Caco-2 (cell line): ENCODE results near the gene RNASE12. TPM values are rescaled to one million over a fixed set of nuclear protein-coding genes. Genes with fewer than 3 reads are reported as not detected.

Source experiments
- BruUV-seq: library from RNA; stranded (reverse); fragments of 400-500 nt; replicated peaks from 2 replicates; lab custom pipeline; 2021; lab: Mats Ljungman, UMichigan
- CTCF ChIA-PET: fragments of 300-600 bp; sonication (Branson Sonifier 250); formaldehyde crosslinking; loops from one replicate; lab custom pipeline; 2022; ENCODE audit warnings: antibody characterized with exemption; lab: Charles Lee
- POLR2A ChIA-PET: fragments of 300-600 bp; sonication (Branson Sonifier 250); formaldehyde crosslinking; loops from one replicate; lab custom pipeline; 2022; ENCODE audit warnings: antibody characterized with exemption; lab: Charles Lee
- DNase-seq, 2 experiments: peaks; one replicate each; pipeline versions ENCODE4 v3.0.0 to v3.0.0-alpha.2; 2020 to 2022
- H3K27me3 ChIP-seq: replicated peaks from 2 replicates; pipeline ENCODE4 v1.6.0; 2011; ENCODE audit warnings: low read length; ENCODE audit not compliant: control insufficient read depth, insufficient read depth
- H3K36me3 ChIP-seq: 2 replicates; pipeline ENCODE4 v1.5.1; 2011; ENCODE audit warnings: low read length; ENCODE audit not compliant: control insufficient read depth, insufficient read depth
- H3K4me1 ChIP-seq: fragments of 250-450 bp; sonication (Bioruptor Pico); 2 replicates; pipeline ENCODE4 v1.5.1; 2020; ENCODE audit warnings: mild to moderate bottlenecking
- H3K4me3 ChIP-seq: 2 replicates; pipeline ENCODE4 v1.5.1; 2011; ENCODE audit warnings: low read depth, mild to moderate bottlenecking, control low read depth, low read length
- H3K9me3 ChIP-seq: fragments of 250-450 bp; sonication (Bioruptor Pico); 2 replicates; pipeline ENCODE4 v1.5.1; 2020; ENCODE audit warnings: mild to moderate bottlenecking, moderate library complexity
- H3K27ac Mint-ChIP-seq: one replicate; pipeline ENCODE4 v1.8.0; 2022; ENCODE audit warnings: mixed read lengths; ENCODE audit not compliant: unreplicated experiment
- H3K27me3 Mint-ChIP-seq: one replicate; pipeline ENCODE4 v1.8.0; 2022; ENCODE audit warnings: mixed read lengths; ENCODE audit not compliant: insufficient read depth, unreplicated experiment
- H3K36me3 Mint-ChIP-seq: one replicate; pipeline ENCODE4 v1.8.0; 2022; ENCODE audit warnings: mild to moderate bottlenecking, mixed read lengths; ENCODE audit not compliant: insufficient read depth, unreplicated experiment
- H3K4me1 Mint-ChIP-seq: one replicate; pipeline ENCODE4 v1.8.0; 2022; ENCODE audit warnings: low read depth, mixed read lengths; ENCODE audit not compliant: unreplicated experiment
- H3K4me3 Mint-ChIP-seq: one replicate; pipeline ENCODE4 v1.8.0; 2022; ENCODE audit warnings: mild to moderate bottlenecking, moderate library complexity, mixed read lengths; ENCODE audit not compliant: unreplicated experiment
- H3K9me3 Mint-ChIP-seq: one replicate; pipeline ENCODE4 v1.8.0; 2022; ENCODE audit warnings: mixed read lengths; ENCODE audit not compliant: unreplicated experiment
- CTCF ChIP-seq, 2 experiments: fragments of 200-600 bp in 1 of 2; IDR thresholded peaks; 1 replicate in 1 of 2; 2 replicates in 1 of 2; pipeline versions ENCODE4 v1.5.1 to v1.8.0; 2011 to 2022; ENCODE audit warnings: antibody characterized with exemption in 1 of 2, control low read depth in 1 of 2, inconsistent platforms in 1 of 2, low read depth in 1 of 2, low read length in 1 of 2, mild to moderate bottlenecking in 1 of 2, moderate library complexity in 1 of 2; ENCODE audit not compliant: insufficient read depth in 1 of 2, severe bottlenecking in 1 of 2, unreplicated experiment in 1 of 2
- intact Hi-C: fragments of 100-400 bp; cut with micrococcal nuclease; formaldehyde crosslinking; loops from one replicate; pipeline ENCODE4 v1.10.0; 2022; ENCODE audit not compliant: unreplicated experiment
- total RNA-seq: library from RNA; stranded (reverse); gene quantifications from 2 replicates; pipeline ENCODE4 v1.2.3, GENCODE V29; 2022

Gene RNASE12
- total RNA-seq, 1 experiment from 2014 or later, result not detected

GRCh38 chr14:20563971-20564370 lies 27.2 kb downstream of the RNASE12 start:
- no peaks in the 10 kb centered on the region for H3K36me3 Mint-ChIP-seq
- DNase-seq, result no peak
- no peaks in the 10 kb centered on the region for H3K36me3 ChIP-seq
- H3K4me1 Mint-ChIP-seq, result no peaks in the 10 kb centered on the region
- H3K27ac Mint-ChIP-seq, result no peak overlapping the region
- H3K9me3 Mint-ChIP-seq, result no peaks in the 10 kb centered on the region
- CTCF ChIA-PET, result no interaction called here
- no peaks in the 10 kb centered on the region for H3K4me1 ChIP-seq
- H3K27me3 Mint-ChIP-seq, result peaks cover 3% of the 10 kb centered on the region
- no peak overlapping the region for H3K4me3 ChIP-seq
- H3K4me3 Mint-ChIP-seq, result no peak overlapping the region
- intact Hi-C loops, result no loop called here
- POLR2A ChIA-PET, result no interaction called here
- no peaks in the 10 kb centered on the region for H3K9me3 ChIP-seq
- H3K27me3 ChIP-seq, result no peaks in the 10 kb centered on the region
- TF ChIP-seq CTCF (IDR thresholded peaks at IDR 0.05; ENCODE audit: insufficient read depth in 1 of 2, low read depth in 1 of 2, low read length in 1 of 2, severe bottlenecking in 1 of 2, unreplicated experiment in 1 of 2), result no peak
- BruUV-seq, result no TSS peak

DNA sequence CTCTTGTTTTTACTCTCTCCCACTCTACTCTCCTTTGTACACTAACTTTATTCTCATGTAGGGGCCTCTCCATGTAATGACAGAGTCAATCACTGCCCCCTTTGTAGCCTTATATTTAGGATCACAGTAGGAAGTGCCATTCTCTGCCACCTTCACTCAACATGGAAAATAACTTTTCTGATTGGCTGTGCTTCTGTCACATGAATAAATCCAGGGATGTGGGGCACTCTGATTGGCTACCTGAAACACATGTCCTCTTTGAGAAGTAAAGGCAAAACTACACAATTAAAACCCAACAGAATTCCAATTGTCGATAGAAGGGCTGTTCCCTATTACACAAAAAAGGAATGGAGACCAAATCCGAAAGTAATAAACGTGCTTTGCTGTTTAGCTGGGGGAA lies 30.2 kb downstream of the RNASE12 start, which contains the start of gene RNASE9:
TSS of gene RNASE9 (minus strand) at position 87 of the 400 bp plus-strand sequence.
- Histone ChIP-seq H3K27me3 (no peaks in the 10 kb centered on the region), H3K4me3 (no peak within 1 kb of the TSS), H3K9me3 (no peaks in the 10 kb centered on the region), H3K36me3 (no peaks in the 10 kb centered on the region), H3K4me1 (peaks cover 5% of the 10 kb centered on the region)
- Mint-ChIP-seq H3K4me3 (no peak within 1 kb of the TSS), H3K27ac (no peak within 1 kb of the TSS), H3K9me3 (no peaks in the 10 kb centered on the region), H3K36me3 (no peaks in the 10 kb centered on the region), H3K4me1 (peaks cover 15% of the 10 kb centered on the region), H3K27me3 (no peaks in the 10 kb centered on the region)
- ChIA-PET POLR2A (no interaction called here), CTCF (no interaction called here)
- BruUV-seq, result no TSS peak
- intact Hi-C loops, result no loop called here
- no peak for TF ChIP-seq CTCF (IDR thresholded peaks at IDR 0.05; ENCODE audit: insufficient read depth in 1 of 2, low read depth in 1 of 2, low read length in 1 of 2, severe bottlenecking in 1 of 2, unreplicated experiment in 1 of 2)
- no peak for DNase-seq

- Histone ChIP-seq H3K9me3 (no peaks in the 10 kb centered on the region), H3K4me1 (peaks cover 5% of the 10 kb centered on the region), H3K4me3 (no peak overlapping the region), H3K36me3 (no peaks in the 10 kb centered on the region), H3K27me3 (no peaks in the 10 kb centered on the region; the same call in 1 of the 2 replicates)
- no peak overlapping the region for H3K4me3 Mint-ChIP-seq
- H3K9me3 Mint-ChIP-seq, result no peaks in the 10 kb centered on the region
- no peak for DNase-seq
- peaks cover 15% of the 10 kb centered on the region for H3K4me1 Mint-ChIP-seq
- ChIA-PET POLR2A (no interaction called here), CTCF (no interaction called here)
- no peaks in the 10 kb centered on the region for H3K27me3 Mint-ChIP-seq
- BruUV-seq, result no TSS peak
- no peaks in the 10 kb centered on the region for H3K36me3 Mint-ChIP-seq
- no peak for TF ChIP-seq CTCF (IDR thresholded peaks at IDR 0.05; ENCODE audit: insufficient read depth in 1 of 2, low read depth in 1 of 2, low read length in 1 of 2, severe bottlenecking in 1 of 2, unreplicated experiment in 1 of 2)
- H3K27ac Mint-ChIP-seq, result no peak overlapping the region
- intact Hi-C loops, result no loop called here
These were observed 31.7 kb downstream of the RNASE12 start for GRCh38 chr14:20559461-20559904.
